Measurements from ENCODE around the gene ADAM15. TPM values are rescaled to one million over a fixed set of nuclear protein-coding genes. Genes with fewer than 3 reads are reported as not detected.

The ADAM15 gene
- total and polyA plus RNA-seq, 2 donors (not counting 1 experiment from before 2014, with no cell fraction given), result 14.6 to 28.4 TPM

GRCh38 chr1:155002464-155003226 lies 48.5 kb upstream of the ADAM15 start, which contains the start of gene ZBTB7B:
TSS of gene ZBTB7B (plus strand) at chr1:155002802. CDS start at chr1:155014661, 11,859 bp downstream.
- H3K27me3 ChIP-seq (replicated peaks in 1 of 4; ENCODE audit: control extremely low read depth in 1 of 4, control insufficient read depth in 3 of 4, insufficient read depth in 4 of 4, low read length in 3 of 4), result no peaks in the 10 kb centered on the region
- peak within 1 kb of the TSS; percentile 97 for H3K4me2 ChIP-seq (replicated peaks; ENCODE audit: low read depth, low read length, poor library complexity, severe bottlenecking)
- intact Hi-C loops (cut with micrococcal nuclease), result loop anchor here (1.0 to 5.0 kb wide), 6 partner anchors 15 to 675 kb away; partner anchors contain the start of genes ADAR, ATP8B2, FLAD1 and UBE2Q1
- peaks cover 58% of the 10 kb centered on the region for H3K4me1 Mint-ChIP-seq
- peak within 1 kb of the TSS; percentile 90 for H2AFZ ChIP-seq (ENCODE audit: insufficient read depth, low read depth, low read length, poor library complexity, severe bottlenecking)
- peak within 1 kb of the TSS; percentile 90 for H3K4me3 Mint-ChIP-seq
- WGBS (ENCODE audit: insufficient coverage), result under 1% methylated on average over 27 of the region's 35 CpGs
- H3K9me3 Mint-ChIP-seq (ENCODE audit: insufficient read depth), result no peaks in the 10 kb centered on the region
- POLR2A ChIA-PET, result interaction anchor here (0.7 to 7.4 kb wide), 7 partner anchors 12 to 1012 kb away, joined by 3 to 74 read pairs (median 4); partner anchors contain the start of genes CKS1B, PMVK and RPS27
- peak within 1 kb of the TSS; percentile 94 for H3K9ac ChIP-seq (ENCODE audit: low read length)
- H3K27me3 Mint-ChIP-seq, result no peaks in the 10 kb centered on the region
- peaks cover 17% of the 10 kb centered on the region for H4K20me1 ChIP-seq (ENCODE audit: control insufficient read depth, insufficient read depth, low read length, poor library complexity, severe bottlenecking)
- peaks cover 50% of the 10 kb centered on the region for H3K79me2 ChIP-seq (ENCODE audit: control insufficient read depth, insufficient read depth, low read length)
- H3K36me3 ChIP-seq (replicated peaks in 1 of 2; ENCODE audit: control extremely low read depth in 1 of 2, control insufficient read depth in 1 of 2, extremely low read depth in 1 of 2, insufficient read depth in 2 of 2, low read length in 1 of 2), result no peaks in the 10 kb centered on the region
- H3K4me3 ChIP-seq (ENCODE audit: control extremely low read depth in 1 of 5, extremely low read depth in 1 of 5, insufficient read depth in 1 of 5, low read depth in 2 of 5, low read length in 4 of 5), result peak within 1 kb of the TSS; percentile 86 to 98 (median 93)
- no peak for TF ChIP-seq EZH2 (IDR thresholded peaks at IDR 0.05; ENCODE audit: borderline replicate concordance, insufficient read depth, low read depth, low read length, poor library complexity, severe bottlenecking)
- TF ChIP-seq CTCF (IDR thresholded peaks at IDR 0.05), result no peak
- DNase-seq (peak; percentile 57), ATAC-seq (ENCODE audit: low read depth) (peak; percentile 5)
- H3K4me1 ChIP-seq (ENCODE audit: control insufficient read depth in 2 of 2, insufficient read depth in 2 of 2, low read length in 2 of 2), result peaks cover 49 to 57% of the 10 kb centered on the region in 2 donors
- peak within 1 kb of the TSS; percentile 96 for H3K27ac Mint-ChIP-seq
- H3K9me3 ChIP-seq (ENCODE audit: control extremely low read depth in 1 of 3, control insufficient read depth in 2 of 3, insufficient read depth in 1 of 3, low read length in 2 of 3), result no peaks in the 10 kb centered on the region
- H3K27ac ChIP-seq (ENCODE audit: low read length in 2 of 2), result peak within 1 kb of the TSS; percentile 80 to 81
- CTCF ChIA-PET, result interaction anchor here (1.3 to 18.4 kb wide), 2 partner anchors 11 to 18 kb away, joined by 3 to 295 read pairs; no protein-coding TSS in a partner anchor
